ENCODE results near the gene USP4. TPM values are rescaled to one million over a fixed set of nuclear protein-coding genes. Genes with fewer than 3 reads are reported as not detected.
"Not testable (repeated sequence)": the region's sequence is repeated elsewhere in the genome, so short reads cannot be mapped to it uniquely, and the experiment has no call there.

USP4 gene
- total RNA-seq, 1 experiment from 2014 or later, result 43.5 TPM

DNA sequence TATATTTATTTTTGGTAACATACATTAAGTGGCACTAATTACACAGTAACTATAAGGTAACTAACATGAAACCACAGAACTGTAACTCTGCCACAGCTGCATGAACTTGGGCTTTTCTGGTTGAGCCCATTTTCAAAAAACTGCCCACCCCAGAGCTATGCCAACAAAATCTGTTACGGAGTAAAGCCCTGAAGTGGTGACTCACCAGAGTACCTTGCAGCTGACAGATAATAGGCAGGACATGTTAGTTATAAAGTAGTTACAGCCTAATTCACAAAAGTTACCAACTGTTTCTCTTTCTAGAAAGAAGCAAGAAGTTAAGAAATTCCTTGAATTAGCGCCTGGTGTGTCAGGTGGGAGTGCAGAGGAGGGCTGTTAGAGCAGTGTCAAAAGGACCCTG is 19.8 kb upstream of the USP4 start:
- intact Hi-C loops (cut with micrococcal nuclease; ENCODE audit: unreplicated experiment), result no loop called here
- Mint-ChIP-seq H3K36me3 (ENCODE audit: insufficient read depth, unreplicated experiment) (peaks cover 73% of the 10 kb centered on the region), H3K27ac (ENCODE audit: unreplicated experiment) (no peak overlapping the region), H3K4me3 (ENCODE audit: low read depth, unreplicated experiment) (no peak overlapping the region), H3K4me1 (ENCODE audit: low read depth, unreplicated experiment) (peaks cover 7% of the 10 kb centered on the region), H3K9me3 (ENCODE audit: low read depth, unreplicated experiment) (no peaks in the 10 kb centered on the region), H3K27me3 (ENCODE audit: unreplicated experiment) (no peaks in the 10 kb centered on the region)
- BruUV-seq (replicated peaks), result TSS peak; percentile 16
- DNase-seq, result no peak
- TF ChIP-seq CTCF (IDR thresholded peaks at IDR 0.05; ENCODE audit: unreplicated experiment), result no peak
- CTCF ChIA-PET, result no interaction called here

GRCh38 chr3:49358884-49359225 is 19.0 kb upstream of the USP4 start:
- no peak for TF ChIP-seq CTCF (IDR thresholded peaks at IDR 0.05; ENCODE audit: unreplicated experiment)
- H3K27ac Mint-ChIP-seq (ENCODE audit: unreplicated experiment), result peak overlapping the region; percentile 33
- BruUV-seq (replicated peaks), result no TSS peak
- H3K27me3 Mint-ChIP-seq (ENCODE audit: unreplicated experiment), result no peaks in the 10 kb centered on the region
- peak overlapping the region; percentile 87 for H3K4me3 Mint-ChIP-seq (ENCODE audit: low read depth, unreplicated experiment)
- intact Hi-C loops (cut with micrococcal nuclease; ENCODE audit: unreplicated experiment), result no loop called here
- H3K36me3 Mint-ChIP-seq (ENCODE audit: insufficient read depth, unreplicated experiment), result peaks cover 70% of the 10 kb centered on the region
- peaks cover 7% of the 10 kb centered on the region for H3K4me1 Mint-ChIP-seq (ENCODE audit: low read depth, unreplicated experiment)
- no peaks in the 10 kb centered on the region for H3K9me3 Mint-ChIP-seq (ENCODE audit: low read depth, unreplicated experiment)
- CTCF ChIA-PET, result interaction anchor here (1.0 to 2.3 kb wide), 2 partner anchors 19 to 31 kb away, joined by 3 to 10 read pairs; partner anchors contain the start of gene USP4
- no peak for DNase-seq

GRCh38 chr3:49358217-49358883 is 18.5 kb upstream of the USP4 start, which contains the start of gene GPX1:
Gene GPX1, minus strand, starts transcription at chr3:49358353. Its CDS starts 75 bp downstream, at chr3:49358278.
- Mint-ChIP-seq H3K27ac (ENCODE audit: unreplicated experiment) (peak within 1 kb of the TSS; percentile 81), H3K9me3 (ENCODE audit: low read depth, unreplicated experiment) (no peaks in the 10 kb centered on the region), H3K4me1 (ENCODE audit: low read depth, unreplicated experiment) (peaks cover 9% of the 10 kb centered on the region), H3K36me3 (ENCODE audit: insufficient read depth, unreplicated experiment) (peaks cover 70% of the 10 kb centered on the region), H3K27me3 (ENCODE audit: unreplicated experiment) (no peaks in the 10 kb centered on the region), H3K4me3 (ENCODE audit: low read depth, unreplicated experiment) (peak within 1 kb of the TSS; percentile 87)
- BruUV-seq (replicated peaks), result no TSS peak
- CTCF ChIA-PET, result interaction anchor here (1.0 to 2.3 kb wide), 3 partner anchors 18 to 91 kb away, joined by 3 to 10 read pairs (median 3); partner anchors contain the start of gene USP4
- peak; percentile 94 for DNase-seq
- no peak for TF ChIP-seq CTCF (IDR thresholded peaks at IDR 0.05; ENCODE audit: unreplicated experiment)
- intact Hi-C loops (cut with micrococcal nuclease; ENCODE audit: unreplicated experiment), result no loop called here

- Mint-ChIP-seq H3K4me3 (ENCODE audit: low read depth, unreplicated experiment) (peak overlapping the region; percentile 87), H3K36me3 (ENCODE audit: insufficient read depth, unreplicated experiment) (peaks cover 66% of the 10 kb centered on the region), H3K4me1 (ENCODE audit: low read depth, unreplicated experiment) (peaks cover 16% of the 10 kb centered on the region), H3K27ac (ENCODE audit: unreplicated experiment) (peak overlapping the region; percentile 81)
- BruUV-seq (replicated peaks), result TSS peak; percentile 76
- H3K27me3 Mint-ChIP-seq (ENCODE audit: unreplicated experiment); intact Hi-C loops (cut with micrococcal nuclease; ENCODE audit: unreplicated experiment); H3K9me3 Mint-ChIP-seq (ENCODE audit: low read depth, unreplicated experiment): not testable (repeated sequence)
- peak; percentile 40 for DNase-seq
- CTCF ChIA-PET, result interaction anchor here (0.6 to 2.3 kb wide), 3 partner anchors 17 to 91 kb away, joined by 3 to 10 read pairs (median 4); partner anchors contain the start of gene USP4
These were observed 17.8 kb upstream of the USP4 start for GRCh38 chr3:49357443-49358216.

DNA sequence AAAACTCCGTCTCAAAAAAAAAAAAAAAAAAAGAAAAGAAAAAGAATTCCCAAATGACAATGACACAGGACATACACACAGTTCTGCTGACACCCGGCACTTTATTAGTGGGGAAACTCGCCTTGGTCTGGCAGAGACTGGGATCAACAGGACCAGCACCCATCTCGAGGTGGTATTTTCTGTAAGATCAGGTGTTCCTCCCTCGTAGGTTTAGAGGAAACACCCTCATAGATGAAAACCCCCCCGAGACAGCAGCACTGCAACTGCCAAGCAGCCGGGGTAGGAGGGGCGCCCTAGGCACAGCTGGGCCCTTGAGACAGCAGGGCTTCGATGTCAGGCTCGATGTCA is 17.2 kb upstream of the USP4 start:
- intact Hi-C loops (cut with micrococcal nuclease; ENCODE audit: unreplicated experiment); BruUV-seq (replicated peaks); DNase-seq; H3K27me3 Mint-ChIP-seq (ENCODE audit: unreplicated experiment); H3K9me3 Mint-ChIP-seq (ENCODE audit: low read depth, unreplicated experiment): not testable (repeated sequence)
- Mint-ChIP-seq H3K27ac (ENCODE audit: unreplicated experiment) (peak overlapping the region; percentile 81), H3K36me3 (ENCODE audit: insufficient read depth, unreplicated experiment) (peaks cover 60% of the 10 kb centered on the region), H3K4me1 (ENCODE audit: low read depth, unreplicated experiment) (peaks cover 21% of the 10 kb centered on the region), H3K4me3 (ENCODE audit: low read depth, unreplicated experiment) (peak overlapping the region; percentile 87)
- CTCF ChIA-PET, result interaction anchor here (0.6 to 2.3 kb wide), 4 partner anchors 17 to 92 kb away, joined by 3 to 10 read pairs (median 4); partner anchors contain the start of gene USP4

Measured in Calu3 (cell line).